ENCODE results near the gene TMEM91. TPM values are rescaled to one million over a fixed set of nuclear protein-coding genes. Genes with fewer than 3 reads are reported as not detected.
"Not testable (repeated sequence)": the region's sequence is repeated elsewhere in the genome, so short reads cannot be mapped to it uniquely, and the experiment has no call there.

TMEM91 gene
- total RNA-seq, 1 donor from 2014 or later, result 52.6 TPM

GRCh38 chr19:41376998-41377365 lies 649 bp downstream of the TMEM91 start:
- no peaks in the 10 kb centered on the region for H3K36me3 Mint-ChIP-seq (ENCODE audit: unreplicated experiment)
- H3K9me3 Mint-ChIP-seq (ENCODE audit: unreplicated experiment), result peaks cover 12% of the 10 kb centered on the region
- peaks cover 17% of the 10 kb centered on the region for H3K4me1 Mint-ChIP-seq (ENCODE audit: low read depth, unreplicated experiment)
- DNase-seq, result no peak
- peaks cover 6% of the 10 kb centered on the region for H3K27me3 Mint-ChIP-seq (ENCODE audit: unreplicated experiment)
- peak overlapping the region; percentile 82 for H3K4me3 Mint-ChIP-seq (ENCODE audit: unreplicated experiment)
- TF ChIP-seq, protein P1, sequence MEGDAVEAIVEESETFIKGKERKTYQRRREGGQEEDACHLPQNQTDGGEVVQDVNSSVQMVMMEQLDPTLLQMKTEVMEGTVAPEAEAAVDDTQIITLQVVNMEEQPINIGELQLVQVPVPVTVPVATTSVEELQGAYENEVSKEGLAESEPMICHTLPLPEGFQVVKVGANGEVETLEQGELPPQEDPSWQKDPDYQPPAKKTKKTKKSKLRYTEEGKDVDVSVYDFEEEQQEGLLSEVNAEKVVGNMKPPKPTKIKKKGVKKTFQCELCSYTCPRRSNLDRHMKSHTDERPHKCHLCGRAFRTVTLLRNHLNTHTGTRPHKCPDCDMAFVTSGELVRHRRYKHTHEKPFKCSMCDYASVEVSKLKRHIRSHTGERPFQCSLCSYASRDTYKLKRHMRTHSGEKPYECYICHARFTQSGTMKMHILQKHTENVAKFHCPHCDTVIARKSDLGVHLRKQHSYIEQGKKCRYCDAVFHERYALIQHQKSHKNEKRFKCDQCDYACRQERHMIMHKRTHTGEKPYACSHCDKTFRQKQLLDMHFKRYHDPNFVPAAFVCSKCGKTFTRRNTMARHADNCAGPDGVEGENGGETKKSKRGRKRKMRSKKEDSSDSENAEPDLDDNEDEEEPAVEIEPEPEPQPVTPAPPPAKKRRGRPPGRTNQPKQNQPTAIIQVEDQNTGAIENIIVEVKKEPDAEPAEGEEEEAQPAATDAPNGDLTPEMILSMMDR (IDR thresholded peaks at IDR 0.05; ENCODE audit: partially characterized antibody, unreplicated experiment), result no peak
- H3K27ac Mint-ChIP-seq (ENCODE audit: unreplicated experiment), result peak overlapping the region; percentile 39

- peaks cover 12% of the 10 kb centered on the region for H3K9me3 Mint-ChIP-seq (ENCODE audit: unreplicated experiment)
- no peaks in the 10 kb centered on the region for H3K36me3 Mint-ChIP-seq (ENCODE audit: unreplicated experiment)
- H3K27me3 Mint-ChIP-seq (ENCODE audit: unreplicated experiment), result peaks cover 6% of the 10 kb centered on the region
- peak overlapping the region; percentile 91 for H3K27ac Mint-ChIP-seq (ENCODE audit: unreplicated experiment)
- peak overlapping the region; percentile 71 for H3K4me3 Mint-ChIP-seq (ENCODE audit: unreplicated experiment)
- peaks cover 17% of the 10 kb centered on the region for H3K4me1 Mint-ChIP-seq (ENCODE audit: low read depth, unreplicated experiment)
- TF ChIP-seq, protein P1 (IDR thresholded peaks at IDR 0.05; ENCODE audit: partially characterized antibody, unreplicated experiment), result peak; percentile 57
- peak; percentile 77 for DNase-seq
Observed at GRCh38 chr19:41377977-41378709, 1.8 kb downstream of the TMEM91 start.

DNA sequence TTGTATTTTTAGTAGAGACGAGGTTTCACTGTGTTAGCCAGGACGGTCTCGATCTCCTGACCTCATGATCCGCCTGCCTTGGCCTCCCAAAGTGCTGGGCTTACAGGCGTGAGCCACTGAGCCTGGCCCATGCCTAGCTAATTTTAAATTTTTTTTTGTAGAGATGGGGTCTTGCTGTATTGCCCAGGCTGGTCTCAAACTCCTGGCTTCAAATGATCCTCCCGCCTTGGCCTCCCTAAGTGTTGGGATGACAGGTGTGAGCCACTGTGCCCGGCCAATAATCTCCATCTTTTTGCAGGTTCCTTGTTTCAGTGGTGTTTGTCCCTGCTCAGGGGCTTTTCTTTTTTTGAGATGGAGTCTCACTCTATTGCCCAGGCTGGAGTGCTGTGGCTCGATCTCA lies 5.2 kb downstream of the TMEM91 start:
- not testable (repeated sequence) for H3K36me3 Mint-ChIP-seq (ENCODE audit: unreplicated experiment); H3K4me1 Mint-ChIP-seq (ENCODE audit: low read depth, unreplicated experiment); H3K9me3 Mint-ChIP-seq (ENCODE audit: unreplicated experiment); H3K27ac Mint-ChIP-seq (ENCODE audit: unreplicated experiment); DNase-seq; H3K27me3 Mint-ChIP-seq (ENCODE audit: unreplicated experiment); H3K4me3 Mint-ChIP-seq (ENCODE audit: unreplicated experiment)

DNA sequence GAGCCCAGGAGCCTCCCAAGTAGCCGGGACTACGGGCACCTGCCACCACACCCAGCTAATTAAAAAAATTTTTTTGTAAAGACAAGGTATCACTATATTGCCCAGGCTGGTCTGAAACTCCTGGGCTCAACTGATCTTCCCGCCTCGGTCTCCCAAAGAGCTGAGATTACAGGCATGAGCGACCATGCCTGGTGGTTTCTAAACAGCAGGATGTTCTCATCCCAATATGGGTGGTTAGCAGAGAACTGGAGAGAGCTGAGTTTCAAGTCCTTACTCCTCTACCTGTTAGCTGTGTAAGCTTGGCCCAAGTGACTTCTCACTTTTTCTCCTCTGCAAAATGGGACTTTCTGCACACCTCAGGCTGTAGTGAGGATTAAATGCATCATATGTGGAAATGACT lies 8.0 kb downstream of the TMEM91 start:
- Mint-ChIP-seq H3K4me1 (ENCODE audit: low read depth, unreplicated experiment) (peaks cover 1% of the 10 kb centered on the region), H3K27ac (ENCODE audit: unreplicated experiment) (no peak overlapping the region), H3K27me3 (ENCODE audit: unreplicated experiment) (peaks cover 2% of the 10 kb centered on the region), H3K9me3 (ENCODE audit: unreplicated experiment) (peaks cover 6% of the 10 kb centered on the region), H3K36me3 (ENCODE audit: unreplicated experiment) (no peaks in the 10 kb centered on the region), H3K4me3 (ENCODE audit: unreplicated experiment) (no peak overlapping the region)
- TF ChIP-seq, protein P1 (IDR thresholded peaks at IDR 0.05; ENCODE audit: partially characterized antibody, unreplicated experiment), result no peak
- DNase-seq, result no peak

- H3K36me3 Mint-ChIP-seq (ENCODE audit: unreplicated experiment), result no peaks in the 10 kb centered on the region
- TF ChIP-seq, protein P1 (IDR thresholded peaks at IDR 0.05; ENCODE audit: partially characterized antibody, unreplicated experiment), result no peak
- no peak overlapping the region for H3K27ac Mint-ChIP-seq (ENCODE audit: unreplicated experiment)
- H3K27me3 Mint-ChIP-seq (ENCODE audit: unreplicated experiment), result peaks cover 2% of the 10 kb centered on the region
- H3K4me3 Mint-ChIP-seq (ENCODE audit: unreplicated experiment), result no peak overlapping the region
- DNase-seq, result no peak
- H3K4me1 Mint-ChIP-seq (ENCODE audit: low read depth, unreplicated experiment), result no peaks in the 10 kb centered on the region
- H3K9me3 Mint-ChIP-seq (ENCODE audit: unreplicated experiment), result peaks cover 5% of the 10 kb centered on the region
Observed at GRCh38 chr19:41386442-41386841, 10.1 kb downstream of the TMEM91 start.

Measured in glutamatergic neuron (in vitro differentiated cells).